ENCODE measurements around the gene UBE3A. TPM values are rescaled to one million over a fixed set of nuclear protein-coding genes. Genes with fewer than 3 reads are reported as not detected.

Gene UBE3A
- total and polyA plus RNA-seq, 8 donors: 8.9 to 48.9 (median 39.0) TPM

- intact Hi-C loops (cut with DNase I): loop anchor here in 1 of 3 donors (10.0 kb wide), 1 partner anchor 56 kb away; no protein-coding TSS in a partner anchor
- FAIRE-seq: no peak
- DNase-seq: no peak
- no peak overlapping the region for H3K4me3 ChIP-seq
- no peaks in the 10 kb centered on the region for H3K27me3 ChIP-seq
- peak in 2 of 4 donors; percentile 45 to 52 for ATAC-seq
- no peak for TF ChIP-seq CTCF (IDR thresholded peaks at IDR 0.05)
- no peaks in the 10 kb centered on the region for H3K36me3 ChIP-seq
- no peak overlapping the region for H3K27ac ChIP-seq
- H3K4me1 ChIP-seq: no peaks in the 10 kb centered on the region
- H3K9me3 ChIP-seq: no peaks in the 10 kb centered on the region
- WGBS, 2 donors: 82 to 88% methylated on average over 3 of the region's 3 CpGs
Observed at GRCh38 chr15:25478313-25478712, 39.5 kb upstream of the UBE3A start.

- no peak for DNase-seq
- Histone ChIP-seq H3K4me1 (no peaks in the 10 kb centered on the region), H3K9me3 (no peaks in the 10 kb centered on the region), H3K27ac (no peak overlapping the region), H3K36me3 (no peaks in the 10 kb centered on the region), H3K27me3 (no peaks in the 10 kb centered on the region), H3K4me3 (no peak overlapping the region)
- 84 to 92% methylated on average over 5 of the region's 5 CpGs for WGBS, 2 donors
- no peak for TF ChIP-seq CTCF (IDR thresholded peaks at IDR 0.05)
- no peak for ATAC-seq
- intact Hi-C loops (cut with DNase I): loop anchor here in 1 of 3 donors (10.0 kb wide), 1 partner anchor 57 kb away; no protein-coding TSS in a partner anchor
- FAIRE-seq: no peak
Observed at GRCh38 chr15:25477816-25478215, 39.0 kb upstream of the UBE3A start.

GRCh38 chr15:25474251-25474650 lies 35.4 kb upstream of the UBE3A start:
- ATAC-seq (no peak), DNase-seq (no peak), FAIRE-seq (no peak)
- H3K9me3 ChIP-seq: no peaks in the 10 kb centered on the region
- intact Hi-C loops (cut with DNase I): loop anchor here in 1 of 3 donors (10.0 kb wide), 1 partner anchor 61 kb away; no protein-coding TSS in a partner anchor
- no peak overlapping the region for H3K27ac ChIP-seq
- no peak overlapping the region for H3K4me3 ChIP-seq
- H3K36me3 ChIP-seq: no peaks in the 10 kb centered on the region
- no peaks in the 10 kb centered on the region for H3K27me3 ChIP-seq
- no peaks in the 10 kb centered on the region for H3K4me1 ChIP-seq
- WGBS, 2 donors: 61 to 78% methylated on average over 4 of the region's 4 CpGs
- no peak for TF ChIP-seq CTCF (IDR thresholded peaks at IDR 0.05)

GRCh38 chr15:25470230-25470629 lies 31.4 kb upstream of the UBE3A start:
- no peaks in the 10 kb centered on the region for H3K4me1 ChIP-seq

More at GRCh38 chr15:25470230-25470629, 31.4 kb upstream of the UBE3A start:
- H3K36me3 ChIP-seq: no peaks in the 10 kb centered on the region
- no peak overlapping the region for H3K4me3 ChIP-seq
- H3K27me3 ChIP-seq: no peaks in the 10 kb centered on the region
- no peak for TF ChIP-seq CTCF (IDR thresholded peaks at IDR 0.05)
- no peak for FAIRE-seq
- 38 to 43% methylated on average over 1 of the region's 1 CpG for WGBS, 2 donors
- H3K9me3 ChIP-seq: no peaks in the 10 kb centered on the region
- no peak overlapping the region for H3K27ac ChIP-seq
- no peak for DNase-seq
- intact Hi-C loops (cut with DNase I): loop anchor here in 1 of 3 donors (10.0 kb wide), 1 partner anchor 65 kb away; no protein-coding TSS in a partner anchor
- ATAC-seq: no peak
